ENCODE measurements around the gene SAMD14.

GRCh38 chr17:50107790-50108414 is 22.1 kb downstream of the SAMD14 start:
- TF ChIP-seq POLR2A (IDR thresholded peaks at IDR 0.05) (no peak), CTCF (IDR thresholded peaks at IDR 0.05) (no peak)

Measured in heart left ventricle (tissue), 13 donors.